HG02884 (cell line): ENCODE results near the gene GSG1L.
"Not testable (repeated sequence)": the region's sequence is repeated elsewhere in the genome, so short reads cannot be mapped to it uniquely, and the experiment has no call there.

Source experiments
- ATAC-seq: cut with Tn5 transposase; IDR thresholded peaks from one replicate; pipeline ENCODE4 v1.9.1; 2021; ENCODE audit warnings: mild to moderate bottlenecking, moderate library complexity; ENCODE audit not compliant: unreplicated experiment

GSG1L gene

DNA sequence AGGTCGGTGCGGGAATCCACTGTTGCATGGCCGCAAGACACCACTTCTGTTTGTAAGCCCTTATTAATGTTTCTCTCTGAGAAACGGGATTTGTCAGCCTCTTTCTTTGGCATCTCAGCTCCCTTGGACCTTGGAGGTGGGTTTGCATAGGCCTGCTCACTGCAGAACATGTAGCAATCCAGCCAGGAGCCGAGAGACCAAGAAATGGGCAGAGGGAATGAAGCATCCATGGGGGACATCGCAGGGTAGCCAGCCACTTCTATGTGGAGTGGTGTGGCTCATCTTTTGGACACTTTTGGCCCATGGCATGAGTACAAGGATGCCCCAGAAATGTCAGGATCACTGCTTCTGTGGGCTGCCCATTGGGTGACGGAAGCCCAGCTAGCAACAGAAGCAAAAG, 79.4 kb downstream of the GSG1L start:
- ATAC-seq = no peak

DNA sequence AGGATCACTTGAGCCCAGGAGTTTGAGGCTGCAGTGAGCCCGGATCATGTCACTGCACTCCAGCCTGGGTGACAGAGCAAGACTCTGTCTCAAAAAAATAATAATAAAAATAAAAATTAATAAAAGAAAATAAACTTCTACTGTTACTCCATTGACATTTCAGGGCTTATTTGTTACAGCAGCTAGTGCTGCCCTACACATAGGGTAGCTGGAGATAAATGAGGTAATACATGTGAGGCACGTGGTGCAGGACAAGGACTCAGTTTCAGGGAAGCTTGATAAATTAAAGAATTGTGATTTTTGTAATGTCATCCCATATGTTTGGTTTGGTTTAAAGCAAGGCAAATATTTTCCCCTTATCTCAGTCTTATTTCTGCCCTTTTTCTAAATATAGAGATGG, 80.3 kb downstream of the GSG1L start:
- no peak for ATAC-seq

DNA sequence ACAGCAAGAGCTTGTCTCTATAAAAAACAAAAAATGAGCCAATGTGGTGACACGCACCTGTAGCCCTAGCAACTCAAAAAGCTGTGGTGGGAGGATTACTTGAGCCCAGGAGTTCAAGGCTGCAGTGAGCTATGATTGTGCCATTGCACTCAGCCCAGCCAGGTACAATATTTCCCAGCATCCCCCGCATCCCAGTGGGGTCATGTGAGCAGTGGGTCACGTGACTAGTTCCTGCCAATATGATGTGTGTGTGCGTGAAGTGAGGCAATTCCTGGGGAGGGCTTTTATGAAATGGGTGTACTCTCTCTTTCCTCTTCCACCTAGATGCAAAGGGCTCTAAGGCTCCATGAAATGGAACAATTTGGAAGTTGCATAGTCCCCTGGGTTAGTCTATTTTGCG, 81.3 kb downstream of the GSG1L start:
- ATAC-seq = no peak

DNA sequence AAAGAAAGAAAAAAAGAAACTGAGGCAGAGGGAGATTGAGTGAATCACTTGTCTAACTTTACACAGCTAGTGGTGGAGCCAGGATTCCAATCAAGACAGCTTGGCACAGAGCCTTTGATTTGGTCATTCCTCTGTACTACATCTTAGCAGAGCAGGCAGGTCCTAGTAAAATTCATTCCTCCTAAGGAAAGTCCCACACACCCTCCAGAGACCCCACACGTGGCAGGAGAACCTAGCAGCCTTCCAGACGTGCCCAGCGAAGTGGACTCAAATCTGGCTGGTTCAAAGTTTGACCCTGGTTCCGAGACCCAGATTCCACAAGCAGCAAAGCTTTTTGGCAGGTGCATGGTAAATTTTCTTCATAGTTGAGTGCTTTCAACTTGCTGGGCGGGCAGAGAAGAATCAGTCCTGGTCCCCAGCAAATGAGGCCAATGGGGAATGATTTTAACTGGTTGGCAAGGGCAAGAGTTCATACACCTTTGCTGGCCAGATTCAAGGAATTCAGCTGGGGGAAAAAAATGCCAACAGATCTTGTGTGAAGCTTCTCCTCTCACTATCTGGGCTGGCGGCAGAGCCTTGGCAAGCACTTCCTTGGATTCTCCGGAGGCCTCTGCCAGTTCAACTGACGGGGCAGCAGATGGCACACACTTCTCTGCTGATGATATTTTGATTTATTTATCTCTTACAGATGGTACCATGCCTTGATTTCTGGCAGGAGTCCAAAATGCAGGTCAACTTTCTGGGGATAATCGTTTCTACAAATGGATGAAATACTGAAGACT, 82.4 kb downstream of the GSG1L start:
- ATAC-seq = no peak

DNA sequence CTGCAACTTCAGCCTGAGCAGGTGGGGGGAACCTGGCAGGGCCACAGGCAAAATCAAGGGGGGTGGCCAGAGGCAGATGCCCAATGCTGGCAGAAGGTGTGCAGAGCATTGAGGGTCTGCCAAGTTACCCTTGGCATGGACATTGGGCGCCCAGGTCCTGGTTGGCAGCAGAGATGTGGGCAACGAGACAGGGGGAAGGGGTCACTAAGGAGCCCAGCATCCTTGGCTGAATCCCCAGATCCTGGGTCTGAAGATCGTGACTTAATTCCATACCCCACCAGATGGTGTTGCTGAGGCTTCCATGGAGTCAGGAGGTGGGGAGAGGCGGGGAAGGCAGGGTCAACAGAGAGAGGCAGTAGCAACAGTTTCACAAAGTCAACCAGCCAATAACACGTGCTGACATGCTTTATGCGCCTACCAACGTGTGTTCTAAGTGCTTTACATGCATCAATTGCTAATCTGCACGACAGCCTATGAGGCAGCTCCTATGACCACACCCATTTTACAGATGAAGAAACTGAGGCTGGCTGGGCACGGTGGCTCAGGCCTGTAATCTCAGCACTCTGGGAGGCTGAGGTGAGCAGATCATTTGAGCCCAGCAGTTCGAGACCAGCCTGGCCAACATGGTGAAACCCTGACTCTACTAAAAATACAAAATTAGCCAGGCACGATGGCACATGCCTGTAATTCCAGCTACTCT, 83.3 kb downstream of the GSG1L start:
- ATAC-seq = no peak

DNA sequence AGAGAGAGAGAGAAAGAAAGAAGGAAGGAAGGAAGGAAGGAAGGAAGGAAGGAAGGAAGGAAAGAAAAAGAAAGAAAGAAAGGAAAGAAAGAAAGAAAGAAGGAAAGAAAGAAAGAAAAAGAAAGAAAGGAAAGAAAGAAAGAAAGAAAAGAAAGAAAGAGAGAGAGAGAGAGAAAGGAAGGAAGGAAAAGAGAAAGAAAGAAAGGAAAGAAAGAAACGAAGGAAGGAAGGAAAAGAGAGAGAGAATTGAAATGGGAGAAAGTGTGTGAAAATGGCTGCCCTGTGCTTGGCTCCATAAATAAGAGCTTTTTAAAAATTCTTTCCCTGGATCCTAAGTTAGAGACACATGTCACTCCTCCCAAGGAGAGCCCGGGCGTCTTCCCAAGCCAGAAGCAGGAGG, 83.8 kb downstream of the GSG1L start:
- ATAC-seq = not testable (repeated sequence)

DNA sequence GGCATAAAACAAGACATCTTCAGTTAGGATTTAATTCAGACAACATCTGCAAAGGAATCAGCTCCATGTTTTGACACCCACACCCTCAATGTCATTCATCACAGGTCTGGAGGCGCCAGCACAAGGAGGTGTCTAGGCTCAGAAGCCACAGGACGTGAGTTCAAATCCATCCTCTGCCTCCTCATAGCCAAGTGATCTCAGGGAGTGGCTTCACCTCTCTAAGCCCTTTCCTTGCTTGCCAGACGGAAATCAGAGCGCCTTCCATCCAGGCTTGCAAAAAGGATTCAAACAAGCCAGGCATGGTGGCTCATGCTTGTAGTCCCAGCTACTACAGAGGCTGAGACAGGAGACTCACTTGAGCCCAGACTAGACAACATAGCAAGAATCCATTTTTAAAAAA, 84.6 kb downstream of the GSG1L start:
- no peak for ATAC-seq

DNA sequence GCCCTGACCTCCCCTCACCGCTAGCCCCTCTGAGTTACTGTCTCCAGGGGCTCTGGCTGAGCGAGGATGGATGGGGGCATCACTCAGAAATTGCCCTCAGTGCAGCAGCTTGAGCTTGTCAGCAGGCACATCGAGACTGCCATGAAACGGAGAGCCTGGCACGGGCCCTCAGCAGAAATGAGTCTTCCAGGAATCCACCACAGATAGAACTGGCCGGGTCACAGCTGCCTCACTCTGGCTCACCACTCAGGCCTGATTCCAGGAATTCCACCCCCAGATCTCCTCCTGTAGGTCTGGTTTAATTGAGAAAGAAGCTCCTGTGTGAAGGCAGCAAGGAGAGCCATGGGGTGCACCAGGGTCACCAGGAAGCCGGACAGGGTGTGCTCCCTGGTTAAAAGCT, 85.5 kb downstream of the GSG1L start:
- ATAC-seq = no peak

DNA sequence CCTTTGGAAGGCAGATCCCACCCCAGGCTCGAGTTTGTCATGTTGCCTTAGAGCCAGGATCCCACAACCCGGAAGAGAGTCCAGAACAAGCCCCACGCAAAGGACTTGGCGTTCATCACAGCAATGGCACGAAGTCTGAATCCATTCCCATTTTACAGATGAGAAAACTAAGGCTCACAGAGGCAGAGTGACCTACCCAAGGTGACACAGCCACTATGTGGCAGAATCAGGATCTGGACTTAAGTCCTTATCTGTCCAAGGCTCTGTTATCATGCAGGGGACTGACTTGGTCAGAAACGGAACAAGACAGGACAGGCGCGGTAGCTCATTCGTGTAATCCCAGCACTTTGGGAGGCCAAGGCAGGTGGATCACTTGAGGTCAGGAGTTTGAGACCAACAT, 86.5 kb downstream of the GSG1L start:
- no peak for ATAC-seq

DNA sequence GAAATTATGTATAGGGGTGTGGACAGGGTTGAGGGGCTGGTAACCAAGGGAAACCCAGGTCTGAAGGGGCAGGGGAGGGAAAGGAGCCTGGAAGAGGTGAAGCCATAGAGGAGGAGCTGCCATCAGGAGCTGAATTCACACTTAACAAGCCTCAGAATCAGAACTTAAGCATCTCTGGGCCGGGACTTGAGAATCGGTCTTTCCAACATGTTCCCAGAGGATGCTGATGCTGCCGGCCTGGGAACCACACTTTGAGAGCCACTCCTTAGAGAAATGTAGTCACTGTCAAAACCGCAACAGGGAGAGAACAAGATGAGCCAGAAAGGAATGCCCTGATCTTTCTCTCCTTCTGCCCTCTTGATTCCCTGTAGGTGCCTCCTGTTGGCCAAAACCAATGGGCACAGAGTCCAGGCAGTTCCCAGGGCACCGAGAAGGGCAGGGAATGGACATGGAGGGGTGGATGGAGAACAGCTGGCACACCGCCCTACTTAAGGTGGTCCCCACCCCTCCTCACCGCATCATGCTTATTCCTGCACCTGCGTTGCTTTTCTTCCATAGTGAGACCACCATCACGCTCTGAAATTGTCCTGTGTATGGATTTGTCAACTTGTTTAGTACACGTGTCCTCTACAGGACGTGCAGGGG, 88.5 kb downstream of the GSG1L start:
- no peak for ATAC-seq

DNA sequence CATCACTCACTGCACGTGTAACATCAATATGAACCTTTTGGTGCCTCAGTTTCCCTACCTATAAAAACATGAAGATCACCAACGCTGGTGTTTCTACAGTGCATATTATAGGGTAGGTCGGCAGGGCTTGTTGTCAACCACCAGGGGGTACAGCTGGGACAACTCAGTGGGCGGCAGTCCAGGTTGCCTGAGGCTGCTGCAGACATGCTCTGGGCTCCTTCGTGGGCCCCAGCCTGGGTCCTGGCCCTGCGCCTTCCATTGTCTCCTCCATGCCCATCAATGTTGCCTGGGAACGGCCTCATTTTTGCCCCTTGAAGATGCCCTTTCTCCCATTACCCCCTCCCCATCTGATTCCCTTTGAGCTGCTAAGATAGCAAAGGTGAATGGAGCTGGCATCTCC, 89.8 kb downstream of the GSG1L start:
- ATAC-seq = no peak

DNA sequence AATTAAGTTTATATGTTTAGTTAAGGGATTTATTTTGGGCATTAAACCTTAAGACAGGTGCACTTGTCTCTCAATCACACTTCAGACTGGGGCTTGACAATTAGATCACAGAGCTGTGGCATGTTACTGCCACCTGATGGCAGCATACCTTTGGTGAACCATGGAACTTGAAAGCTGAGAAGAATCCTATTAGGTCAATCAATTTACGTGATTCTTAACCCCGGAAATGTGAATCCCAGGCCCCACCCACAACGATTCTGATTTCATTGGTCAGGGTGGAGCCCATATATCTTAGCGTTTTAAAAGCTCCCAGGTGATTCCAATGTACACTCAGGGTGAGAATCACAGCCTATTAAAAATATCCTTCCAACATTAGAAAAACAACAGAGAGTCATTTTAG, 91.0 kb downstream of the GSG1L start:
- ATAC-seq = no peak

DNA sequence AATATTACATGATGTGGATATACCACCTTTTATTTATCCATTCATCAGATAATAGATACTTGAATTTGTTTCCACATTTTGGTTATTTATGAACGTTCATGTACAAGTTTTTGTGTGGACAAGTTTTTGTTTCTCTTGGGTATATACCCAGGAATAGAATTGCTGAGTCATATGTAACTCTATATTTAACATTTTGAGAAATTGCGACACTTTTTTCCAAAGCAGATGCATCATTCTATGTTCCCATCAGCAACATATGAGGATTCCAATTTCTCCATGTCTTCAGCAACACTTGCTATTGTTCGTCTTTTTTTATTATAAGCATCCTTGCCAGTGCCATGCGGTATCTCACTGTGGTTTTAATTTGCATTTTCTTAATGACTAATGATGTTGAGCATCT, 93.9 kb downstream of the GSG1L start:
- ATAC-seq = no peak

DNA sequence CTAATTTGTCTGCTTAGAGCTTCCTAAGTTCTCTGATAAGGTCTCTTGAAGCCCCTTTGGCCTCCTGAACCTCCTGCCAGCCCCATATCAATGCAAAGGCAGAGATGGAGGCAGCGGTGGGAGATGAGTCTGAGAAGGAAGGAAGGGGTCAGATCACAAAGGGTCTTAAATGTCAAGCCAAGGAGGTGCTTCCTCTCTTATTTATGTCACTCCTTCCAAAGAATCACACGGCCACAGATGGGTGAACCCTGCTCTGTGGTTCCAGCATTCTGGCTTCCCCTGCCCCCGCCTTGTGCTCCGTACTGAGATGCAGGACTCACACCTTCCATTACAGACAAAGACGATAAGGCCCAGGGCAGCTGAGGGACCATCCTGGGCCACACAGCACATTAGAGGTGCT, 96.3 kb downstream of the GSG1L start:
- ATAC-seq = no peak

DNA sequence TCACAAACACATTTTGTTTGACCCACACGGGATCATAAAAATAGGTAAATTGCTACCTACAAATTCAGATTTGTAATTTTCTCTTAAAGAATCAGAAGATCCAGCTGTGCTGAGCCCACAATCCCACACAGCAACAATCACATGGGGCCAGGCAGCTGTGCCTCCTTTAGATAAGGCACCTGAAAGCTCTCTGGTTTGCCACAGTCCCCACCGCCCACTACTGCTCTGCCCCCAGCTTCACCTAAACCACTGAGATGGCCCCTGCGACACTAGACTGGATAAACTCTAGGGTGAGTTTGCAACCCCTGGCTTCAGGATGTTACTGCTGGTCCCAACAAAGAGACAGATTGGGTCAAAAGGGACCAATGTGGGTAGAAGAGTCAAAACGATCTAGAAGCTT, 96.8 kb downstream of the GSG1L start:
- no peak for ATAC-seq

DNA sequence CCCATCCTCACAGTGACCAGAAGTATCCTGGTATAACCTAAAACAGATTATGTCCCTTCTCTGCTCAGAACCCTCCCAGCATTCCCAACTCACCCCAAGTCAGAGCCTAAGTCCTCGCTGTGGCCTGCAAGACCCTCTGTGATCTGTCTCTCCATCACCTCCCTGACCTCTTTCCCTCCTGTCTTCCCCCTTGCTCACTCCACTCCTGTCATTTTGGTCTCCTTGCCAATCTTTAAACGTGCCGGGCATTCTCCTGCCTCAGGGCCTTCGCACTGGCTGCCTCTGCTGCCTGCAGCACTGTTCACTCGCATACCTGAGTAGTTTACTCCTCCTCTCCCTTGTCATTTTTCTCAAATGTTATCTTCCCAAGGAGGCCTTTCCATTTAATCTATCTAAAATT, 97.7 kb downstream of the GSG1L start:
- ATAC-seq = no peak

DNA sequence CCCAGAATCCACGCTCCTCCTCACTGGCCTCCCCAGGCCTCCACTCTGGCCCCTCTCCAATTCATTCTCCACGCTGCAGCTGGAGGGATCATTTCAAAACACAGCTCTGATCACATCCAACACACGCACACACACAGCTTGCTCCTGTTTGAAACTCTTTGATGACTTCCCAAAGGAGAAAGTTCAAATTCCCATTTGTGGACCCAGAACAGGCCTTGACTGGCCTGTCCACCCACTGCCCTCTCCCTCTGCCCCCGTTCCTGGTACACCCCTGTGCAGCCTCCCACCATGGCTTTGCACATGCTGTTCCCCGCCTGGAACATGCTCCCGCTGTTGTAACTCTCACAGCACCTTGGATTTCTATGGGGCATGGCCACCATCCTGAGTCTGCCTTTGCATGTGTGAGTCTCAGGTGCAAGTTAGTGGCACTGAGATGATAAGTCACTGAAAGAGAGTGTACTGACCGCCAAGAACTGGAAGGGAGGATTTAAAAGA, 100.0 kb downstream of the GSG1L start:
- no peak for ATAC-seq

DNA sequence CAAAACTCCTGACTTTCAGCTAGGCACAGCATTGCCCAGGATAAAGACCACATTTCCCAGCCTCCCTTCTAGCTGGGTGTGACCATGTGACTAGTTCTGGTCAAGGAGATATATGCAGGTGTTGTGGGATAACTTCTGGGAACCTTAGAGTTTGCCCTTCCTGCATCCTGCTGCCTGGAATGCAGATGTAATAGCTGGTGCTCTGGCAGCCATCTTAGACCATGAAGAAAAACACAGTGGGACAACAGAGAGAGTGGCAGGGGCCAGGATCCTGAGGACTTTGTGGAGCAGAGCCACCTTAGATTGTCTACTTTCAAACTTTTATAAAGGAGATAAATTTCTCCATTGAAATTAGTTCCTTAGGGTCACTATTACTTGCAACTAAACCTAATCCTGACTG, 101.3 kb downstream of the GSG1L start:
- ATAC-seq = no peak

DNA sequence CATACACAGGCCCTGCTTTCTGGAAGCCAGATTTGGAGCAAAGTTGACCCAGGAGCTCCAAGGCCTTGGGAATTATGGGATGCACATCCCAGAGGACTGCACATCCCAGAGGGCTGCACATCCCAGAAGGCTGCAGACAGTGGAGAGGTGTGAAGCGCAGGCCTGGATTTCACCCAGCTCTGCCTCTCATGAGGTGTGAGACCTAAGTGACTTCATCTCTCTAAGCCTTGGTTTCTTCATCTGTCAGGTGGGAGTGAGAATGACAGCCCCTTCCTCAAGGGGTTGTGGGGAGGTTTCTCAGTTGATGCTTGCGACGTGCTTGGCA, 102.3 kb downstream of the GSG1L start:
- ATAC-seq = no peak

DNA sequence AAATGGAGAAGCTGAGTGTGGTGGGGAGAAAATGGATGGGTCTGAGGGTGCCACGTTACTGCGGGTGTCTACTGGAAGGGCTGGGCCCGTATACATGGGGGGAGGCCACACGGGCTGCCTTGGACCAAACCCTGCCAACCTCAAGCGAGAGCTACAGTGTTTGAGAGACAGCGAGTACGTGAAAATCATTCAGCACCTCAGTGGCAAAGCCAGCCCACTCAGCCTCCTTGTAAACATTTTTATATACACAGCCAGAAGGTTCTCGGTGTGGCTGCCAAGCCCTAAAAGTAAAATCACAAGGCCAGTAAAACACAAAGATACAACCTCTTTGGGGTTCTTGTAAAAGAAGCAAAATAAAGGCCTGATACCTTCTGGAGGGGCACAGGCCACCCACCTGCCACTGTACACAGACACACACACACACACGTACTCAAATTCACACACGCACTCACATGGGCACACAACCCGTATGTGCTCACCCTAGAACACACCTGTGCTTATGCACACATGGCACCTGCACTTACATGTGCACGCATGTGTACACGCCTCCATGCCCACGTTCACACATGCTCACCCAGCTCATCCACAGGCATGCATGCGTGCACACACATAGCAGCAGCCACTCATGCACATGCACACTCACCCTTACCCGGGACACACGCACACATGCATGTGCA, 102.8 kb downstream of the GSG1L start:
- ATAC-seq = no peak

DNA sequence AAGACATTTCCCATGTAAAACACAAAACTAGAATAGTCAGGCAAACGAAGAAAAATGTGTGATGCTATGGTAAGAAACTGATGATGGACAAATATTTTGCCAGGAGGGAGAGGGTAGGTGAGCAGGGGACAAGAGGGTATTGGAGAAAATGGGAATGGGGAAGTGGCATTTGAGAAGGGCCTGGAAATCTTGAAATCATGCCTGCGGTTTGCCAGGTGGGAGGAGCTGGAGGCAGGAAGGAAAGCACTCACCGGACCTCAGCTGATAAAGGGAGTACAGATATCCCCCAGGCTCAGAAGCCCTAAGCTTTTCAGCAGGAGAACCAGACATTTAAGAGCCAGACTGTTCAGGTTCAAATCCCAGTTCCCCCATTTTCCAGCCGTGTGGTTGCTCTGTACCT, 103.6 kb downstream of the GSG1L start:
- no peak for ATAC-seq

DNA sequence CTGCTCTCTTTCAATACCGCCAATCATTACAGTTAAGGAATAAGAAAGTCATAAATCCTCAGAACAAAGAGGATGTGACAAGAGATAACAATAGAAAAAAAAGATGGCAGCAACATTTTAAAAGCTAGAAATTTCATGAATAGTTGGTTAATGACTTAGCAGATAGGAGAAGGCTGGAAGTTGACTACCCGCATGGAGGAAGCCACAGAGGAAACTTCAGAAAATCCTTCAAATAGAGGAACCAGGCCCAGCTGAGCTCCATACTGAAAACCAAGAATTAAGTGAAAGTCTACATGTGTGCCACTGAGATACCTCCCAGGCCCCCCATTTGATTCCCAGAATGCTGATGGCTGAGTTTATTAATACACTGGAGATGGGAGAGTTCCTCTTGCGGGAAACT, 109.3 kb downstream of the GSG1L start:
- no peak for ATAC-seq
